ENCODE data around the gene ZFHX3. TPM values are rescaled to one million over a fixed set of nuclear protein-coding genes. Genes with fewer than 3 reads are reported as not detected.
"Not testable (repeated sequence)": the region's sequence is repeated elsewhere in the genome, so short reads cannot be mapped to it uniquely, and the experiment has no call there.

Gene ZFHX3
- total RNA-seq, 1 donor from 2014 or later = 8.1 TPM

- ATAC-seq (no peak), DNase-seq (no peak)
- intact Hi-C loops (cut with micrococcal nuclease) = loop anchor here (2.0 kb wide), 1 partner anchor 39 kb away; no protein-coding TSS in a partner anchor
Measured at GRCh38 chr16:72991644-72992043, 56.3 kb downstream of the ZFHX3 start.

- DNase-seq (no peak), ATAC-seq (no peak)
- intact Hi-C loops (cut with micrococcal nuclease) = no loop called here
Measured at GRCh38 chr16:72991211-72991610, 56.7 kb downstream of the ZFHX3 start.

DNA sequence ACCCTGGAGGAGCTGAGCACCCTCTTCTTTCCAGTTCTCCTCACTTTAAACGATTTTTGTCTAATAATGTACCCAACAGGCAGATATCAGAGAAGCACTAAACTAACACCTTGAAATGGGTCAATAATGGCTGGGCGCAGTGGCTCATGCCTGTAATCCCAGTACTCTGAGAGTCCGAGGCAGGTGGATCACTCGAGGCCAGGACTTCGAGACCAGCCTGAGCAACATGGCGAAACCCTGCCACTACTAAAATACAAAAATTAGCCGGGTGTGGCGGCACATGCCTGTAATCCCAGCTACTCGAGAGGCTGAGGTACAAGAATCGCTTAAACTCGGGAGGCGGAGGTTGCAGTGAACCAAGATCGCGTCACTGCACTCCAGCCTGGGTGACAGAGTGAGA lies 57.4 kb downstream of the ZFHX3 start:
- intact Hi-C loops (cut with micrococcal nuclease) = no loop called here
- DNase-seq (no peak), ATAC-seq (no peak)

DNA sequence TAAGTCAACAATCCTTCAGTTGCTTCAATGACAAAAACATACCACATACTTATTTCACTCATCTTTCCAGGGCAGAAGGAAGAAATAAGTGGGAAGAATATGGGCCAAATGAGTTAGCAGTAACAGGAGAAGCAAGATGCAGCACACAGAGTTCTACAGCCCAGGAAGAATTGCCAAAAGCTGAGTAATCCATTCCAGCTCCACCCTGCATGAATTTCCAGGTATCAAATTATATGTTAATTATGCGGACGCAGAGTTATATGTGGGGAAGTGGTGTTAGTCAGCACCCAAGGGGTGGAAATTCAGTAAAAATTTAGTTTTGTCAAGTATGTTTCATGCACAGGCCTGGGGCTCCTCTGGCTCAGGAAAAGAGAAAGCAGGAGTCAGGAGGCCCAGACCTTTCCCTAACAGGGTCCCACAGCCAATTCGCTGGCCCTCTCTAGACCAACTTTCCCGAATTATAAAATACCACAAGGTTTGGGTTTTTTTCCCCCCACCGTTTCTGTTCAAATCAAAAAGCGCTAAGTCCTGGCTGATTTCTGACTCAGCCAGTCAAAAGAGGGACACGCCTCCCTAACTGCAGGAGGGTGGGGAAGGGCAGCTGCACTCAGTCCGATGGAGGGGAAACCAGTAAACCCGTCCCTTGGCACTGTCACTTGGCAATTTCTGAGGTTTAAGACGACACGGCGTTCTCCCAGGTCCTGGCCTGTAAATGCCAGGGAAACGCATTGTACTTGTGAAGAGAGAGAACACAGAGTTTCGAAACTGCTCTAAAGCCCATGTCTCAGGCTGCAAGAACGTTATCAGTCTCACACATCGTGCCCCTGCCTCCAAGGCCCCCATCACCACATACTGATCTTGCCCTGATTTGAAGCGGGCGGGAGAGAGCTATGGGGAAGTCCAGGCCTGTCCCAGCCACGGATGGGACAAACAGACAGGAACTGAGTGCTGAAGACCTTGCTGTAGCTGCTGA lies 58.1 kb downstream of the ZFHX3 start:
- intact Hi-C loops (cut with micrococcal nuclease) = no loop called here
- DNase-seq (peak; percentile 72), ATAC-seq (peak; percentile 72)

GRCh38 chr16:72989203-72989578 lies 58.7 kb downstream of the ZFHX3 start:
- ATAC-seq; DNase-seq; intact Hi-C loops (cut with micrococcal nuclease): not testable (repeated sequence)

GRCh38 chr16:72988569-72988968 lies 59.4 kb downstream of the ZFHX3 start:
- ATAC-seq (no peak), DNase-seq (no peak)
- intact Hi-C loops (cut with micrococcal nuclease) = no loop called here

GRCh38 chr16:72987480-72987901 lies 60.4 kb downstream of the ZFHX3 start:
- DNase-seq (no peak), ATAC-seq (no peak)
- intact Hi-C loops (cut with micrococcal nuclease) = no loop called here

GRCh38 chr16:72985995-72986394 lies 61.9 kb downstream of the ZFHX3 start:
- DNase-seq (peak; percentile 80), ATAC-seq (peak; percentile 75)
- intact Hi-C loops (cut with micrococcal nuclease) = loop anchor here (2.0 kb wide), 1 partner anchor 73 kb away; no protein-coding TSS in a partner anchor

GRCh38 chr16:72985148-72985941 lies 62.6 kb downstream of the ZFHX3 start:
- peak; percentile 77 for DNase-seq
- peak; percentile 74 for ATAC-seq
- intact Hi-C loops (cut with micrococcal nuclease) = loop anchor here (2.0 kb wide), 1 partner anchor 73 kb away; no protein-coding TSS in a partner anchor

DNA sequence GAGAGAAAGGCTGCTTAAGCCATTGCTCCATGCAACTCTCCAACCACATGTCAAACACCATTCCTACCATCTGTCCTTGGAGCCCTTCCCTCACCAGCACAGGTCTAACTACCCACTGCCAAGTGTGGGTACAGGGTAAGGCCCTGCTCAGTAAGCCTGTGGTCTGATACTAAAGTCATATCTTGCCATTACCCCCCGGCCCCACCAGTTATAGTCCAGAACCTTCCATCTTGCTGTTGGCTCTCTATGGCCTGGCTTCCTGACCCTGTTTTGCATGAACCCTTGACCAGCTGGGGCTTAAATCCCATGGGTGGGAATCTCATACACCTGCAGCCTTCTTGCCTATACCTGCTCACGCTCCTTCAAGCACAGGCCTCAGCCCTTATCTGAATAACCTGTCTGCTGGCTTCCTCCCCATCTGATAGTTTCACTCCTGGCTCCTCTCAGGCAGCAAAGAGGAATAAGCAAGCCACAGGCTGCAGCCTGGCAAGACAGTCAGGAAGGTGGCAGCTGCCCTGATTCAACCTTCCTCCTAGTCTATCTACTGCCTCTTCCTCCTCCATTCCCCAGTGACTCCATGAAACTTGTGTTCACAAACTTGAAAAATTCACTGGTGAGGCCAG lies 64.1 kb downstream of the ZFHX3 start:
- intact Hi-C loops (cut with micrococcal nuclease) = loop anchor here (2.0 kb wide), 1 partner anchor 75 kb away; no protein-coding TSS in a partner anchor

GRCh38 chr16:72983241-72983640 lies 64.7 kb downstream of the ZFHX3 start:
- ATAC-seq = no peak
- intact Hi-C loops (cut with micrococcal nuclease) = no loop called here
- no peak for DNase-seq

More for the DNA sequence above, 64.1 kb downstream of the ZFHX3 start:
- ATAC-seq (no peak), DNase-seq (no peak)

DNA sequence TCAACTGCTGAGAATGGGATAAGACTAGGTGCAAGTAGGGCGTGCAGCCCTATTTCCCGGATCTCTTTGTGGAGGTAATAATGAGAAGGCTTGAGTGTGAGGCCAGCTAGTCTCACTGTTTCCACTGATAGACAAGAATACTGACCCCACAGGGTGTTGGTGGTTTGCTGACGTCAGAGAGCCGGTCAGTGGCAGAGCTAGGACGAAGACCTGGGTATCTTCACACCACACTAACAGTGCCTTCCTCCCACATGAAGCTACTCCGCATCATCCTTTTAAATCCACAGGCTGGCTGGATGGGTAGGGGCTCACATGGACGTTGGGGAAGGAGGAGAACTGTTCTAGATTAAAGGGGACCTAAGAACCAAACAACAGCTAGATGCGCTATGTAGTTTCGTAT lies 68.0 kb downstream of the ZFHX3 start:
- DNase-seq (no peak), ATAC-seq (no peak)
- intact Hi-C loops (cut with micrococcal nuclease) = no loop called here

DNA sequence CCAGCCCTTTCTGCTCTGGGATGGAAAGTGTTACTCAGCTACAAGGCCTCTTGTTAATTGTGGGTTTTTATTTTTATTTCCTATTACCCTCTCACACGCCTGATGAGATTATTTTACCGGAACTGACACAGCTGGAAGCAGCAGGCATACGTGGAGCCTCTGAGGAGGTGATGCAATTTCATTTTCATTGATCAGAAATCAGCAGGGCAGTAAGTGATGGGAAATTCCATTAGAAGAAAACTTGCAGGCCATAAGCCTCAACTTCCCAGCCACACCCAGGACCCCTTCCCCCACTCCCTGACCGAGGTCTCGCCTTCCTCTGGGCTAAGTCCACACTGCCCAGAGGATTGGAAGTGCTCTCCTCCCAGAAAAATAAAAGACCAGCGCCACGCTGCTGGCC lies 69.7 kb downstream of the ZFHX3 start:
- DNase-seq = no peak
- intact Hi-C loops (cut with micrococcal nuclease) = no loop called here
- peak; percentile 63 for ATAC-seq

- DNase-seq = no peak
- intact Hi-C loops (cut with micrococcal nuclease) = no loop called here
- no peak for ATAC-seq
Measured at GRCh38 chr16:72977127-72977526, 70.8 kb downstream of the ZFHX3 start.

DNA sequence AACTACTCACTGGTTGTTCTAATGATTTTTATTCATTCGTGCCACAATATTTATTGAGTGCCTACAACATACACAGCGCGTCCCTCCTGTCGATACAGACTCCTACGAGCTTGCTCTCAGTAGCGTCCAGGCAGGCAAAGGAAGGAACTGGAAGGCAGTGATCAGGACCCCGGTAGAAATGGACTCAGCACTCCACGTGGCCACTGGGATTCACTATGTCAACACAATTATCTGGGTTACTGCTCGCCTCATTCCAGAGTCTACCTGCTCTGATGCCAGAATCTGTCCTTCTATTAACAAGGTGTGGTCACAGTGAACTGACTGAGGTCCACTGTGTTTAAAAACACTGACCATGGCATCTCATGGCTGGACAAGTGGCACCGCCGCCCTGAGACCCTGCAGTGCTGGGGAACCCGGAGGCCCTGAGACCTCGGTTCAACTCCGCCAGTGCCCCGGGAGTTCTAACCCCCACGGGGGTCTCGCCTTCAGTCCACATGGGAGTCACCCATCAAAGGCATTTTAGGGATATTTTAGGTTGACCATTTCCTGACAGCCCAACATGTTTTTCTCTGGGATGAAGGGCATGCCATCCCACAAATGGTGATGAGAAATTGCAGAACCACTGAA lies 71.4 kb downstream of the ZFHX3 start:
- intact Hi-C loops (cut with micrococcal nuclease) = no loop called here

GRCh38 chr16:72975809-72976437 lies 72.0 kb downstream of the ZFHX3 start:
- intact Hi-C loops (cut with micrococcal nuclease) = no loop called here
- ATAC-seq = peak; percentile 28
- DNase-seq = no peak

More for the DNA sequence above, 71.4 kb downstream of the ZFHX3 start:
- ATAC-seq (no peak), DNase-seq (no peak)

DNA sequence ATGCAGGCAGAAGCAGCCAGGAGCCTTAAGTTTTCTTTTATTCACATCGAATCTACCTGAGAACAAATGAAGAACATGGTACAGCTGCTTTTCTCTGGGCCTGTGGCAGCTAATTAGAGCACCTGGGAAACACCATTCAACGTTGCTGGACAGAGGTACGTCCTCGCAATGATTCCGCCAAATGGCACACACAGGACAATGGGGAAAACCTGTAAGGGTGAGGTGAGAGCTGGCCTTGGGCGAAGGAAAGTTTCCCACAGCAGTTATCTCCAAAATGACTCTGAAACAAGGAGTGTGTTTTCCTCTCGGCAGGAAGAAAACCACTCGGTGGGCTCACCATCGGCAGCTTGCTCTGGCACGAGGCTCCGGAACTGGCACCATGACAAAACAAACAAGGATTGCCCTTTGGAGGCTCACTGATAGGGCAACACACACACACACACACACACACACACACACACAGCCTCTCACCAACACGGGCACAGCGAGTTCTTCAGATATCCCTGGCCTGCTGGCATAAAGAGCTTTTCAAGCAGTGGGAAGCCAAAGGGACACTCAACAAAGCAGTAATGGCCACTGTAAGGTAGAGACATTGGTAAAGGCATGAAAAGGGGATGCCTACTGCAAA lies 73.7 kb downstream of the ZFHX3 start:
- ATAC-seq = peak; percentile 46
- intact Hi-C loops (cut with micrococcal nuclease) = no loop called here
- no peak for DNase-seq
